ENCODE measurements around the gene JAZF1.

GRCh38 chr7:27876756-27877155 is 303.8 kb downstream of the JAZF1 start:
- no peak for TF ChIP-seq CTCF (IDR thresholded peaks at IDR 0.05)
- TF ChIP-seq EZH2 (IDR thresholded peaks at IDR 0.05; ENCODE audit: borderline replicate concordance, insufficient read depth, low read depth, low read length, poor library complexity, severe bottlenecking) = no peak

Data from B cell (primary cell).